HG03378 (cell line): ENCODE data around the gene HYDIN.

Source experiments
- ATAC-seq: cut with Tn5 transposase; IDR thresholded peaks from one replicate; pipeline ENCODE4 v1.9.1; 2021; ENCODE audit warnings: mild to moderate bottlenecking, moderate library complexity; ENCODE audit not compliant: unreplicated experiment

HYDIN gene

DNA sequence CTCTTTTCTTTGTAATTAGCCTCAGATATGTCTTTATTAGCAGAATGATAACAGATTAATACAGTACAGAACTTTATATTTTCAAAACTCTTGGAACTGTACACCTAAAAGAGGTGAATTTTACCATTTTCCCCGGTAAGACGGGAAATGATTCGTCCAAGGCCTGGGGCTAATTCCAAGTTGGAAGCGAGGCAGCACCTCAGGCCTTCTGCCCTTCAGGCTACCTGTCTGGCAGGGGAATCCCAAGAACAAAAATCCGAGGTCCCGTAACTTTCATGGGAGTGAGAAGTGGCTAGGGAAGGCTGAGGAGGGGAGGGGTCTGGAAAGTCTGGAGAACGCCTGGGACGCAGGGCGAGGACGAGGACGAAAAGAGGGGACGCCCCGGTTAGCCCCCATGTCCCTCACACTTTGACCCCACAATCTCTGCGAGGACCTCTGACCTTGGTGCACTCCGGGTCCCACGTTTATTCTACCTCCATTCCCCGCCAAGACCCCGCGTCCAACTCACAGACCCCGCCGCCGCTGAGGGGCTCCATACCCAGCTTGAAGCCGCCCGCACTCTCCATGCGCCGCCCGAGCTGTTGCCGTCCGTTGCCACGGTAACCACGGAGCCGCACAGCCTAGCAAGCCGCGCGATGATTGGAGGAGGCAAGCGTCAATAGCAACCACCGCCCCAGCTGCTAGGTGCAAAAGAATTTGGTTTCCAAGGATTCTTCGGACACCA, at the start of gene HYDIN:
TSS of gene HYDIN (minus strand) at position 601 of the 724 bp plus-strand sequence. CDS start 43,827 bp downstream, outside the sequence.
- ATAC-seq, result no peak

DNA sequence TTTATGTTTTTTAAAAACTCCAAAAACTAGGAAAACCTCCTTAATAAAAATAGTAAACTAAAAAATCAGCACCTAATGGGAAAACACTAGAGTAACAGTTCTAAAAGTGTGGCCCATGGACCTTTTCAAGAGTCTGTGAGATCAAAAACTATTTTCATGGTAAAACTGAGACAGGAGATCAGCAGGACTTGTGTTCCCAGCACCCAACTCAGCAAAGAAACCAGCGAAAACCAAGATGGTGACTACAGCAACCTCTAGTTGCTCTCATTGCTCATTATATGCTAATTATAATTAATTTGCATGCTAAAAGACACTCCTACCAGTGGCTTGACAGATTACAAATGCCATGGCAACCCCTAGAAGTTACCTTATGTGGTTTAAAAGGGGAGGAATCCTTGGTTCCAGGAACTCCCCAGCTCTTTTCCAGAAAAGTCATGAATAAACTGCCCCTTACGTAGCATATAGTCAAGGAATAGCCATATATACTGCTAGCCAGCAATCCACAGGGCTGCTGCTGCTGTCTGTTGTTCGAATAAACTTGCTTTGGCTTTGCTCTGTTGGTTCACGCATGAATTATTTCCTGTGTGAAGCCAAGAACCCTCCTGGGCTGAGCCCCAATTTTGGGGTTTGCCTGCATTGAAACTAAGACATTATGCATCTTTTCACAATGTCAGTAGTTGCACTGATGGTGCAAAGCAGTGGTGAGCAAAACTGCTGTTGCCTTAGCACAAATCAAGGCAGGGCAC, 46.2 kb upstream of the HYDIN start:
- ATAC-seq, result no peak

DNA sequence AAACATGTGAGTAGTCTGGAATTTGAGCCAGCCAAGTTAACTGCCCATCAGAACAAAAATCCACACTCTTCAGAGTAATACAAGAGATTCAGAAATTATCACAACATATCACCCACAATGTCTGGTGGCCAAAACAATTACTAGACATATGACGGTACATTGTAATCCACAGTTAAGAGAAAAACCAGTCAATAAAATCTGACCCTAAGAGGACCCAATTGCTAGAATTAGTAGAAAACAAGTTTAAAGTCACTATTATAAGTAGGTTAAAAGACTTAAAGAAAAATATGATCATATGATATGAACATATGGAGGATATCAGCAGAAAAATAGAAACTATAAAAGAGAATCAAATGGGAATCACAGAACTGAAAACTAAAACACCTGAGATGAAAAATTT, 42.9 kb upstream of the HYDIN start:
- ATAC-seq, result no peak

DNA sequence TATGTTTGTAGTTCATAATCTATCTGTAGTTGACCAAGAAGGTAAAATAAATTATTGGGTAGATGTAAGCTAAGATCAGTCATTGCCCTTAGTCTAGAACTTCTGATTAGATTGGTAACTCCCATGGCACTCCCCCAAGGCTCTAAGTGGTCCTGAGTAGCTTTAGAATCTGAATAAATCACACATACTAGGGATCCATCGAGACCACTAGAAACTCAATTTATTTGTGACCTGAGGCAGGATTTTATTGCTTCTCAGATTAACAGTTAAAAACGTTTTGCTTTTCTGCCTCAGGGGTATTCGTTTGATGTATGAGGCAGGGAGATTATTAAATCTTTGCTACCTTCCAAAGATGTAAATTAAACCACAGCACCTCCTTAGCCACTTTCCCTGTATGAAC, 33.8 kb upstream of the HYDIN start:
- no peak for ATAC-seq

DNA sequence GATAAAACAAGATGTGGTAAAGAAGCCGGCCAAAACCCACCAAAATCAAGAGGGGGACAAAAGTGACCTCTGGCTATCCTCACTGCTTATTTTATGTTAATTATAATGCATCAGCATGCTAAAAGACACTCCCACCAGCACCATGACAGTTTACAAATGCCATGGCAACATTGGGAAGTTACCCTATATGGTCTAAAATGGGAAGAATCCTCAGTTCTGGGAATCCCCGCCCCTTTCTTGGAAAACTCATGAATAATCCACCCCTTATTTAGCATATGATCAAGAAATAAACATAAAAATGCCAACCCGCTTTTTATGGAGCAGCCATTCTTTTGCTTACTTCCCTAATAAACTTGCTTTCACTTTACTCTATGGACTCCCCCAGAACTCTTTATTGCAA, 33.1 kb upstream of the HYDIN start:
- no peak for ATAC-seq

DNA sequence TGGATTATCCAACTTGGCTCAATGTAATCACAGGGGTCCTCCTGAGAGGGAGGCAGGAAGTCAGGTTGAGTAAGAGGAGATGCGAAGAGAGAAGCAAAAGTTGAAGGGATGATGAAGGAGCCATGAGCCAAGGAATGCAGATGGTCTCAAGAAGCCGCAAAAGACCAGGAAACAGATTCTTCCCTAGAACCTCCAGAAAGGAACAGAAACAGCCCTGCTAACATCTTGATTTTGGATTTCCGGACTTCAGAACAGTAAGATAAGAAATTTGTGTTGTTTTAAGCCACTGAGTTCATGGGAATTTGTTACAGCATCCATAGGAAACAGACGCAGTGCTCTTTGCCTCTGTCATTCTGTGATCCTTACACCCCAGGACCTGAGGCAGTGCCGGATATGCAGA, 31.9 kb upstream of the HYDIN start:
- ATAC-seq, result no peak

DNA sequence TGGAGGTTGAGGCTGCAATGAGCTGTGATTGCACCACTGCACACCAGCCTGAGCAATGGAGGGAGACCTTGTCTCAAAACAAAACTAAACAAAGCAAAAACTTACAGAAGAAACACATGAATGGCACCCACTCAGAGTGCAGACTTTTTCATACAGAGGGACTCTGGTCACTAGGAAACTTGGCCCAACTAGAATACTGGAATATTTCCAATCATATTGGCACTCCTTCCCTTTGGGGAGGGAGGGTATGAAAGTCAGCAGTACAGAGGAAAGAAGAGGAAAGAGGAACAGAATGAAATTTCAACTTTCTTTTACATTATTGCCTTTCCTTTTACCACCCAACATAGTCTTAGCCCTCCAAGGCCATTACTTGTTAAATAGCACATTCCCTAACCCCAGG, 30.5 kb upstream of the HYDIN start:
- no peak for ATAC-seq

DNA sequence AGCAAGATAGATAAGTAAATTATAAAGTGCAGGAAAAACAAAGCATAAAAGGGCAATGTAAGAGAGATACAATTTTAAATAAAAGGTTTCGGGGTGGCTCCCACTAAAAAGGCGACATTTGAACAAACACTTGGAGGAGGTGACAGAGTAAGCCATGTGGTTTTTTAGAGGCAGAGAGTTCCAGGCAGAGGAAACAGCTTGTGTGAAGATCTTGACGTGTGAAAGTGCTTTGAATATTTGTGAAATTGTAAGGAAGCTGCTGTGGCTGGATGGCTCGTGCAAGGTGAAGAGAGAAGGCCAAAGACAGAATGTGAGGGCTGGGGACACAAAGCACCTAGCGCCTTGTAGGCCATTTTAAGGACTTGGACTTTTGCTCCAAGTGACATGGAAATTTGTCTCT, 28.6 kb upstream of the HYDIN start:
- no peak for ATAC-seq

DNA sequence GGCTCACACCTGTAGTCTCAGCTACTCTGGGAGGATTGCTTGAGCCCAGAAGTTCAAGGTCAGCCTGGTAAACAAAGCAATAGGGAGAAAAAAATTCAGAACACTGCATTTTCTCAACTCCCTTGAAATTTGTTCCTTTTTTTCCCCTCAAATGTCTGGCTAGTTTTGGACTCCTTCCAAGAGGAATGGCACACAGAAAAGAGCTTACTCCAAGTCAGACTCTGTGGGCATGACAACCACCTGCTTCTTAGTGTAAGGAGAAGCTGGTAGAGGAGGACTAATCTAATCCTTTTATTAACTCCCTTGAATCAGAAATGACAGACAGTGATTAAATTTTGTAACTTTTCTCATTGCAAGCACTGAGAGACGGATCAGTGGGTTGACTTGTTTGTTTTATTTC, 27.9 kb upstream of the HYDIN start:
- no peak for ATAC-seq

DNA sequence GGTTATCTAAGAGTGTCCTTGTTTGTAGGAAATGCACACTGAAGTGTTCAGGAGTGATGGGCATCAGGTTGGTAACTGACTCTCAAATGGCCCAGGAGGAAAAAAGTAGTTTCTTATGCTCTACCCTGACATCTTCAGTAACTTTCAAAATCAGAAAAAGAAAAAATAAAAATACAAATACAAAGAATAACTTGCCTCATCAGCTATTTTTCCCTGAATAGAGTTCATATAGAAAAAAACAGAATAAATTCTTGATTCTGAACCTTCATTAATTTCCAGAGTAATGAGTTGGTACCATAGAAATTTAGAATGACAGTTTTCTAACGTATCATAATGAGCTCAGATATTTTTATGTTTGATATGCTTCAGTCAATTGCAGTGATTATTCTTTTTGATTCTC, 27.2 kb upstream of the HYDIN start:
- no peak for ATAC-seq

DNA sequence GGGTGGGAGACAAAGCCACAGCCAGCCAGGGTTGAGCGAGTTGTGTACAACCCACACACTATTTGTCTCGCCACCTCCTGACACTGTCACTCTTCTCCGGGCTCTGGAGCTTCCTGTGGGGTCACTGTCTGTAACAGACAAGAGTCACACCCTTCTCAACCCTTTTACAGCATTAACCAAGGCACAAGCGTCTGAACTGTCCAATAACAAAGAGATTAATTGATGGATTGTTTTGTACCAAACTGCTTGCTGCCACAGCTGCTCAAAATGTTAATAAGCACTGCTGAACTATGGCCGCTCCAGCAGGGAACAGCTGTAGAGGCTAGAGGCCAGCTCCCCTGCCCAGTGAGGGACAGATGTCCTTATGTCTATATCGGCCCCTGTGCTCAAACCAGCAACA, 25.2 kb upstream of the HYDIN start:
- ATAC-seq, result no peak

DNA sequence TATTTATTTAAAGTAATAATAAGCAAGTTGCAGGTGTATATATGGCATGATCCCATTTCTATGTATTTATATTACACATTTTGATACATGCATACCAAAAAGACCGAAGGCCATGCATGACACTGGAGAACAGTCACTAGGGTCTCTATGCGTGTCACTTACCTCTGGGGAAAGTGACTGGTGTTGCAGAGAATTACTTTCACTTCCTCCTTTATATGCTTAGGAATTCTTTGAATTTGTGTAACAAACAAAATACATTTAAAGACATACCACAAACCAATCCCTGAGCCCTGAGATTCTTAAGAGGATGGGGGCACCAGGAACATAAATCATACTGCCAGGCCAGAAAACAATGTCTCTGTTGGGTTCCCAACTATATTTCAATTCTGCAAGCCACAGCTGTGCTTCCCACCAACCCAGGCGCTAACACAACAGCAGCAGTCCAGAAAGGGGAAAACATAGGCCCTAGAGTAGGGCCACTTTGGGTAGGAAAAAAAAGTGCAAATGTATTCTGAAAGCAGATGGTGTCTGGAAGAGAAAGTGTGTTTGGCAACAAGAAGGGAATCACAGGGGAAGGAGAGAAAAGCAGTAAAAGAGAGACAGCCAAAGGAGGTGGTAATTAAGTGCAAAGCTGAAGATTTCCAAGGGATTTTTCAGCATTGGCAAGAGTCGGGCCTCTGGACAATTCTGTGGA, 24.5 kb upstream of the HYDIN start:
- no peak for ATAC-seq

DNA sequence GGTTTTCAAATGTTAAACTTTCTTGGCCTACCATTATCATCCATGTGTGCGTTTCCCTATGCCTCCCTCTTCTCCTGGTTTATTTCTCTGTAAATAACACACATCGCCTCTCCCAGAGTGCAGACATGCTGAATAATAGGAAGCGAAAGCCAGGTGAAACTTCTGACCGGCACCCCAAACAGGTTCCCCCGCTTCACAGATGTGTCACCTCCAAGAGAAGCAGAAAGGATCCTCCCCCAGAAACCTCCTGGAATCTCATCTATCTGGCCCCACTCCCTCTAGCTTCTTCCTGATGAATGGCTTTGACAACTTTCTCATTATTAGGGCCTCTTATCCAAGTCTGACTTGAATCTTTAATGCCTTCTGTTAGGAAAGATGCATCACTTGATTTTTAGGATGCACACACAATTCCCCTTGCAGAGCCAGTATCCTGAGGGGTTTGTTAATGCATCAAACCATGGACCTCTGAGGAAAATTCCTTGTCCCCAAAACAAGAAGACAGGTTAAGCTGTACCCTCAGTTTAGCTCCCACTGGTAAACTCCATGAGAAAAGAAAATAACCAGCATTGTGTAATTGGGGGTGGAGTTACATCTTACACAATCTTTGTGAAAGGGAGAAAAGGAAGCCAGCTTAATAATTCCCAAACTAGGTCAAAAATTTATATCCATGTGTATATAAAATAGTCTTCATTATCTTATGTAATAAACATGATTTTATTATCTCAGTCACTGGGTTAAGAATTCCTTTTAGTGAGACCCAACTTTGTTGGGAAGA, 20.1 kb upstream of the HYDIN start:
- ATAC-seq, result no peak

DNA sequence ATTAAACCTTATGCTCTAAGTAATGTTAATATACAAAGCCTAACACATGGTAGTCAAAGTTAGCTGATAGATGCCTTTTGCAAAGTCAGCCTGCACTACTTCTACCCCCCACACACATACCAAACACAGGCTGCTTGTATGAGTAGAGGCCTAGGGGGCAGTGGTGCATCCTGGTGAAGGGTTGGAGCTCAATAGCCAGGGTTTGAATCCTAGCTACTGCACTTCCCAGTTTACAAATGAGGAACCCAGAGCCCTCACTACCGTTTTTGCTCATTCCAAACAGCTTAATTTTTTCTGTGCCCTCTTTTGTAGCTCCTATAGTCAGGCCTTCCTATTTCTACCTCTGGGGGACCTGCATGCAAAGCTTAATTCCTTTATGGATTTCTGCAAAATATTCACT, 18.9 kb upstream of the HYDIN start:
- ATAC-seq, result no peak

DNA sequence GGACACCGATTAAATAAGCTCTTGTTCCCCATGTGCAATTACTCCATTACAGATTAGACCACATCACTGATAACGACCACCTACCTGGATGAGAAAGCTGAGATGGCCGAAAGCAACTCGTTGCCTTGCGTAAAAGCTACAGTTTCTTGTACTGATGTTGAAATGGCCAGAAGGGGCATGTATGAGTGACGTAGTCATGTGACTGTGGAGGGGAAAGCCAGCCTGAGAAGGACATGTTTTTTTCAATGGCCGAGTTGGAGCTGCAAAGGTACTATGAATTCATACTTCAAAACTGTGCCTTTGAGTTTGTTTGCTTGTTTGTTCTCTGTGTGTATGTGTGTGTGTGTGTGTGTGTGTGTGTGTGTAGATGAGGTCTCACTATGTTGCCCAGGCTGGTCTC, 17.0 kb upstream of the HYDIN start:
- no peak for ATAC-seq

DNA sequence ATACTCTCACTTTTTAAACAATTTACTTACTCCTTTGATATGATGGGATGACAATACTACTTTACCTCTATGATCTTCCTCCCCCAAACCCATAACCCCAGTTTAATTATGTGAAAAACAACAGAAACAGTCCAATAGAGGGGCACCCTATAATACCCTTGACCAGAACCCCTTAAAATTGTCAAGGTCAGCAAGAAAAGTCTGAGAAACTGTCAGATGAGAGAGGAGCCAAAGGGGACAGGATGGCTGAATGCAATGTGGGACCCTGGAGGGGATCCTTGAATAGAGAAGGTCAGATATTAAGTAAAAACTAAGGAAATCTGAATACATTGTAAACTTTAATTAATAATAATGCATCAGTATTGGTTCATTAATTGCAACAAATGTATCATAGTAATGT, 15.8 kb upstream of the HYDIN start:
- no peak for ATAC-seq

DNA sequence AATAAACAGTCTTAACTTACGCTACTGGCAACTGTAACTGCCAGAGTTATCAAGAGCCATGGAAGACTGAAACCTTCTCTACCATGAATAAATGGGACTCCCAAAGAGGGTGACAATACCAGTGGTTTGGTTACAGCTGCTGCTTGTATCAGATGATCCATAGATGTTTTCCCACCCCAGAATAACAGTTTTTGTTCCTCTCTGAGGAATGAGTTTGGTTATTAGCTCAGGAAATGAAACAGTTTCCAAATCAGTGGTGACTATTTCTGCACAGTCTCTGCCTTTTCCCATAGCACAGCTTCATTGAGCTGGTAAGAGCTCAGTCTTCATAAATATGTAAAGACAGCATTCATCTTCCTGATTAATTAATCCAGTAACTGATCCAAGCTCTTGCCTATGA, 14.0 kb upstream of the HYDIN start:
- ATAC-seq, result no peak

DNA sequence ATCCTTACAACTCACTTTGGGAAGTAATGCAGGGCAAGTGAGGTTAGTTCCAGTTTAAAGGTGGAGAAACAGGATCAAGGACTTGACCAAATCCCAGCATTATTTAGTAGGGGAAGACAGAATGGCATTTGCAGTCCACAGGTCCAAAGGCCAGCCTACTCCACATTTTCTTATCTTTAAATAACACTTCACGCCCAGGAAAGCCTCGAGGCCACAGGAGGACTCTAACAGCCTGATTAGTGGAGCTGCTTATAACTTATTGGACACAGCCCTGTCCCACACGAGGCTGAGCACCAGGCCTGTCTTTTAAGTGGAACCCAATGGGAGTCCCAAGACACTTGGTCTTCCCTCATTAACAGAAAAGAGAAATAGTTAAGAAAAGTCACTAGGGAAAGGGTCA, 12.1 kb upstream of the HYDIN start:
- no peak for ATAC-seq

DNA sequence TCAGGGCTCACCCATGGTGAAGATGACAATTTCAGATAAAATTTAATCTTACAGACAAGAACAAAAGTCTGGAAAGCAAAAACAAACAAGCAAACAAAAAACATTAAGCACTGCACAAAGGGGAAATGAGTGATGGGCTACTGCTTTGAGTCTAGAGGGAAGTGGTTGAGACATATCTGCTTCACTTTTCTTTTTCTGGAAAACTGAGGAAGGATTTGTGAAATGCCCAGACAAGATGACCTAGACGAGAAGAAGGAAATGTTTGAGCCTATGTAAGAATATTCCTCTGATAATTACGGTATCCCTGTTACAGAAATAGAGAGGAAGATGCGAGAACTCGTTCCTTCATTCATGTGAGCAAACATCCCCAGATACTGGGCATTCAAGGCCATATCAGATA, 11.5 kb upstream of the HYDIN start:
- no peak for ATAC-seq

DNA sequence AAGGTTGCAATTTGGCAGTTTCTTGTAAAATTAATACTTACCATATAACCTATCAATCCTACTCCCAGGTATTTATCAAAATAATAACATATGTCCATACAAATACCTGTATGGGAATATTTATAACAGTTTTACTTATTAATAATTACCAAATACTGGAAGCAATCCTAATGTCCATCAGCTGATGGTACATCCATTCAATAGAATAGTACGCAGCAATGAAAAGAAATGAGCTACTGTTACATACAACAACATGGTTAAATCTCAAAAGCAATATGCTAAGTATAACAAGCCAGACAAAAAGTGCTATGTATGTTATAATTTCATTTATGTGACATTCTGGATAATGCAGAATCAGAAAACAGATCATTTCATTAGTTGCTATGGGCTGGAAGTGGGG, 1.2 kb downstream of the HYDIN start:
- no peak for ATAC-seq
